Common myeloid progenitor, CD34-positive (primary cell): ENCODE data around the gene PPA2.
A peak's percentile ranks its signal among the peaks of the same experiment; 100 is the strongest.

Experiments
- CTCF ChIA-PET: fragments of 350-600 bp; sonication (Branson Sonifier 250); formaldehyde crosslinking; loops from one replicate; lab custom pipeline; 2021; ENCODE audit warnings: antibody characterized with exemption; lab: Charles Lee
- POLR2A ChIA-PET: fragments of 350-600 bp; sonication (Branson Sonifier 250); formaldehyde crosslinking; loops from one replicate; lab custom pipeline; 2021; ENCODE audit warnings: antibody characterized with exemption; lab: Charles Lee
- DNase-seq, 3 donors: peaks; one replicate each; pipeline versions ENCODE4 v3.0.0 to v3.0.0-alpha.2; 2013
- H3K27ac ChIP-seq, 2 experiments: 1 replicate in 1 of 2; 2 replicates in 1 of 2; pipeline ENCODE4 v1.7.0; 2013; ENCODE audit warnings: inconsistent platforms in 2 of 2, low read length in 2 of 2, mild to moderate bottlenecking in 2 of 2, low read depth in 1 of 2, moderate library complexity in 1 of 2; ENCODE audit not compliant: severe bottlenecking in 2 of 2, insufficient read depth in 1 of 2, poor library complexity in 1 of 2
- H3K27me3 ChIP-seq, 5 experiments: replicated peaks in 2 of 5; 1 replicate in 3 of 5; 2 replicates in 2 of 5; pipeline versions ENCODE4 v1.6.1 to v1.7.0; 2013; ENCODE audit warnings: low read length in 4 of 5, mild to moderate bottlenecking in 2 of 5, moderate library complexity in 2 of 5, inconsistent platforms in 1 of 5; ENCODE audit not compliant: insufficient read depth in 5 of 5, control insufficient read depth in 4 of 5
- H3K36me3 ChIP-seq, 4 experiments: 1 replicate in 2 of 4; 2 replicates in 2 of 4; pipeline versions ENCODE4 v1.6.1 to v1.7.0; 2013; ENCODE audit warnings: low read length in 3 of 4, control low read depth in 1 of 4, mild to moderate bottlenecking in 1 of 4; ENCODE audit not compliant: control insufficient read depth in 4 of 4, insufficient read depth in 4 of 4
- H3K4me1 ChIP-seq, 4 experiments: 1 replicate in 3 of 4; 2 replicates in 1 of 4; pipeline versions ENCODE4 v1.6.1 to v1.7.1; 2013; ENCODE audit warnings: low read length in 3 of 4, mild to moderate bottlenecking in 3 of 4, control low read depth in 1 of 4, inconsistent platforms in 1 of 4, moderate library complexity in 1 of 4; ENCODE audit not compliant: control insufficient read depth in 4 of 4, insufficient read depth in 4 of 4; ENCODE audit errors: control extremely low read depth in 1 of 4
- H3K4me3 ChIP-seq, 7 experiments: 1 replicate in 4 of 7; 2 replicates in 3 of 7; pipeline versions ENCODE4 v1.5.1 to v1.7.0; 2013; ENCODE audit warnings: mild to moderate bottlenecking in 7 of 7, low read length in 6 of 7, moderate library complexity in 6 of 7, inconsistent platforms in 2 of 7, low read depth in 2 of 7, control low read depth in 1 of 7; ENCODE audit not compliant: insufficient read depth in 4 of 7, control insufficient read depth in 1 of 7; ENCODE audit errors: extremely low read depth in 1 of 7
- H3K9me3 ChIP-seq, 5 experiments: 1 replicate in 4 of 5; 2 replicates in 1 of 5; pipeline versions ENCODE4 v1.6.1 to v1.7.1; 2013; ENCODE audit warnings: low read length in 4 of 5, mild to moderate bottlenecking in 2 of 5, inconsistent platforms in 1 of 5, low read depth in 1 of 5, moderate library complexity in 1 of 5; ENCODE audit not compliant: control insufficient read depth in 4 of 5, insufficient read depth in 2 of 5; ENCODE audit errors: control extremely low read depth in 1 of 5
- WGBS: methylation state at CpG from one replicate; pipeline ENCODE4 v1.1.5; 2013; ENCODE audit not compliant: insufficient coverage; 5-methylcytosine and 5-hydroxymethylcytosine counted together

The PPA2 gene

DNA sequence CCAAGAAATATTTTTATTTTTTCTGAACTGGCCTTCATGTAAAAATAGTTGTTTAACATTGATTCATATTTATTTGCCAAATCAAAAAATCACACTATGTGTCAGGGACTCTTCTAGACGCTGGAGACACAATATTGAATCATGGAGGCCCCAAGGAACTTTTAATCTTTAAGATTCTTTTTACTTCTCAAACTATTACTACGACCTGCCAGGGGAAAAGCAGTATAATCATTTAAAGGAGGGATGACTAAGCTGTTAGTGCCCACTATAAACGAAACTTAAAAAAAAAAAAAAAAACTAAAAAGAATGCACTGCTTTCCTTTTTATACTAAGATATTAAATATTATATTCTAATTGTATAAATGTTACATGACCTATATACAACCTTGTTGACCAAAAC lies 84.7 kb downstream of the PPA2 start:
- ChIA-PET POLR2A (no interaction called here), CTCF (no interaction called here)
- H3K4me3 ChIP-seq = no peak overlapping the region
- peaks cover 2 to 30% (median 12%) of the 10 kb centered on the region in 4 experiments for H3K36me3 ChIP-seq
- H3K27me3 ChIP-seq = no peaks in the 10 kb centered on the region
- H3K4me1 ChIP-seq = peaks cover 0 to 3% (median 0%) of the 10 kb centered on the region in 4 experiments
- H3K9me3 ChIP-seq = no peaks in the 10 kb centered on the region
- H3K27ac ChIP-seq = no peak overlapping the region
- WGBS = no CpG with 5 or more reads among the region's 3 CpGs
- peak in 2 of 3 donors; percentile 10 to 26 for DNase-seq

DNA sequence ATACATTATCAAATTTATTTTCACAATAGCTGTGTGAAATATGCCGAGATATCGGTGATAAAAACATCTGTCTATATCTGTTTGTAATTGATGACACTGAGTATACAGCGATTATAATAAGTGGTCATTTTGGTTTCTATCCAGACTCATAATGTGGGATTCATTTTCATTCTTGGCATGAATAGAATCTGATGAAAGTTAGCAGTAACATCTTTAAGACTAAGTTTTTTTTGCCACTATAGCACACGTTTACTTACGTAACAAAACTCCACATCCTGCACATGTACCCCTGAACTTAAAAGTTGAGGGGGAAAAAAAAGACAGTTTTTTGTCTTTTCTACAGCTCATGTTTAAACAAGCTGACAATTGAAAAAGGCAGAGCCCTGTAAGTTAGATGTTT lies 86.4 kb downstream of the PPA2 start:
- no peak for DNase-seq
- ChIA-PET POLR2A (no interaction called here), CTCF (interaction anchor here (1.5 kb wide), 1 partner anchor 8 kb away, joined by 3 read pairs; no protein-coding TSS in a partner anchor)
- Histone ChIP-seq H3K9me3 (no peaks in the 10 kb centered on the region), H3K4me1 (peaks cover 0 to 3% (median 0%) of the 10 kb centered on the region in 4 experiments), H3K4me3 (no peak overlapping the region), H3K27ac (no peak overlapping the region), H3K36me3 (peaks cover 5 to 27% (median 13%) of the 10 kb centered on the region in 4 experiments), H3K27me3 (no peaks in the 10 kb centered on the region)
- 93% methylated on average over 3 of the region's 5 CpGs for WGBS

DNA sequence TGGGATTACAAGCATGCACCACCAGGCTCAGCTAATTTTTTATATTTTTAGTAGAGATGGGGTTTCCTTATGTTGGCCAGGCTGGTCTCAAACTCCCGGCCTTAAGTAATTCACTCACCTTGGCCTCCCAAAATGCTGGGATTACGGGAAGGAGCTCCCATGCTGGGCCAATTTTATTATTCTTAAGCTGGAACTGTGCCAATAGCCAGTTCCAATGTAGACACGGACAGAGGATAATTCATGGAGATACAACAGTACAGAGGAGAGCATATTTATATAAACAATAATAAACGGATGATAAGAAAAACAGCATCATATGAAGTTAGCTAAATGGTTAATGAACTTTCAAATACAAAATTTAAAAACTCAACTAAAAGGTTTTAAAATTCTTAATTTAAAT lies 87.8 kb downstream of the PPA2 start:
- ChIA-PET CTCF (interaction anchor here (1.4 kb wide), 1 partner anchor 15 kb away, joined by 4 read pairs; no protein-coding TSS in a partner anchor), POLR2A (interaction anchor here (0.7 kb wide), 1 partner anchor 11 kb away, joined by 3 read pairs; no protein-coding TSS in a partner anchor)
- no peak for DNase-seq
- Histone ChIP-seq H3K27me3 (no peaks in the 10 kb centered on the region), H3K4me1 (peaks cover 0 to 3% (median 0%) of the 10 kb centered on the region in 4 experiments), H3K36me3 (peaks cover 5 to 23% (median 11%) of the 10 kb centered on the region in 4 experiments), H3K9me3 (no peaks in the 10 kb centered on the region), H3K4me3 (no peak overlapping the region), H3K27ac (no peak overlapping the region)
- WGBS = 100% methylated on average over 2 of the region's 4 CpGs

DNA sequence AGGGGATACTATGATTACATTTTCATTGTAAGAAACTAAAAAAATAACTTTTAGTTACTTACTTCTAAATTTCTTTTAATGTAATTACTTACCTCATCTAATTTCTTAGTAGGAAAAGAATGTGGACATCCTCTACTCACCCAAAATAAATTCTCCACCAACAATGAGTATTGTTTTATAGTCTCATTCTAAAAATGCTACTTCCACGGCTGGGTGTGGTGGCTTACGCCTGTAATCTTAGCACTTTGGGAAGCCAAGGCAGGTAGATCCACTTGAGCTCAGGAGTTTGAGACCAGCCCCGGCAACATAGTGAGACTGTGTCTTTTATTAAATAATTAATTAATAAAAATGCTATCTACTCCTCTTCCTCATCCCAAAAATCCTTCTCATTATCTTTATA lies 99.8 kb downstream of the PPA2 start:
- Histone ChIP-seq H3K4me3 (no peak overlapping the region), H3K27ac (no peak overlapping the region), H3K27me3 (no peaks in the 10 kb centered on the region), H3K9me3 (no peaks in the 10 kb centered on the region), H3K36me3 (peaks cover 5 to 18% (median 15%) of the 10 kb centered on the region in 4 experiments), H3K4me1 (no peaks in the 10 kb centered on the region)
- ChIA-PET CTCF (no interaction called here), POLR2A (no interaction called here)
- WGBS = no CpG with 5 or more reads among the region's 3 CpGs
- DNase-seq = no peak

DNA sequence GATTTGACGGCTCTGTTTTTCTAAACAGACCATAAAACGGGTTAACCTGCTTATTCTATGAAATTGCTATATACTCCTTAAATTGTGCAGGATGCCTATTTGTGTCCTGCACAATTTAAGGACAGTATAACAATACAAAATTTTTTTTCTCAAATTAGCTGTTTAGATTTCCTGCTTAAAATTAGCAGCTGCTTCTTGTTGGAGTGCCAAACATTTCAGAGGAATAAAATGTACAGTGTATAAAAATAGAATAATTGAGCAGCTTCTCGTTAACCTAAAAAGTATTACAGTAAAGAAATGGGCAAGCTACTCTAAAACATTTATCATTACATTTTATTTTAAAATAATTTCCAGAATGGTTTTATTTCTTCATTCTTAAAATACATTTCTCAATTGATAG lies 100.5 kb downstream of the PPA2 start:
- Histone ChIP-seq H3K4me3 (no peak overlapping the region), H3K4me1 (no peaks in the 10 kb centered on the region), H3K27me3 (no peaks in the 10 kb centered on the region), H3K36me3 (peaks cover 11 to 22% (median 19%) of the 10 kb centered on the region in 4 experiments), H3K9me3 (no peaks in the 10 kb centered on the region), H3K27ac (no peak overlapping the region)
- POLR2A ChIA-PET = no interaction called here
- CTCF ChIA-PET = no interaction called here
- DNase-seq = no peak
- WGBS = 100% methylated on average over 2 of the region's 3 CpGs

DNA sequence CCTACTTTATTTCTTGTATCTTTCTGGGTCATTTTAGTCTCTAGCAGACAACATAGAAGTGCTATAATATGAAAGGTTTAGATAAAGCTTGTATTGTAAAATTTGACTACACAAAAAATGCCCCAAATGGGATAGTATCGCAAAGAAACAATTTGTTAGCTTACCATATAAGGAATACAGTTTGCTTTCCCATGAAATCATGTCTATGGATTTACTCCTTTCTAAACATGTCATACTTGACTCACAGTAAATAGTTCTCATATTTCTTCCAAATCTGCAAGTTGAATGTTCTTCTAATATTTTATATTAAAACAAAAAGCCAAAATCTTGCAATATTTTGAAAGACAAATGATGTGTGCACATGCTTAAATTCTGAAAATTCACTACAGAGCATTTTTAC lies 103.9 kb downstream of the PPA2 start:
- POLR2A ChIA-PET = no interaction called here

DNA sequence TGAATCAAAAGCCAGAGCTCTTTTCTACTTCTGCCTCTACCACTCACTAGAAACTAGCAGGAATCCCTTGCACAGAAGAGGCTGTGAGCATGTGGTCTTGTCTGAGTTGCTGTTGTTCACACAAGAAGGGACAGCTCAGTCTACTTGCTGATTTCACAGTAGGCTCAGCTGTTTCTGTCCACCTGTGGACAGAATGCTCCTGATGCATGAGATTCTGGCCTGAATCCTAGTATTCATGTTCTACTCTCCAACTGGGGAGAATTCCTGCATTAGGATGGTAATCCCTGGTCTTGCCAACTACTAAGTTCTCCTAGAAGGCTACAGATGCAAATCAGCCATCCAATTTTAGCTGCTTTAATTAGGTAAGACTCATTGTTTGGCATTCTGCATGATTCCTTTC lies 112.8 kb downstream of the PPA2 start:
- Histone ChIP-seq H3K4me3 (no peak overlapping the region), H3K27ac (no peak overlapping the region), H3K27me3 (no peaks in the 10 kb centered on the region), H3K9me3 (peaks cover 0 to 10% (median 2%) of the 10 kb centered on the region in 5 experiments), H3K4me1 (no peaks in the 10 kb centered on the region), H3K36me3 (peaks cover 2 to 14% (median 3%) of the 10 kb centered on the region in 4 experiments)
- DNase-seq = no peak
- CTCF ChIA-PET = no interaction called here
- POLR2A ChIA-PET = no interaction called here

More for the DNA sequence above, 103.9 kb downstream of the PPA2 start:
- Histone ChIP-seq H3K4me1 (no peaks in the 10 kb centered on the region), H3K27ac (no peak overlapping the region), H3K9me3 (peaks cover 2 to 13% (median 9%) of the 10 kb centered on the region in 5 experiments), H3K27me3 (no peaks in the 10 kb centered on the region), H3K4me3 (no peak overlapping the region), H3K36me3 (peaks cover 19 to 40% (median 26%) of the 10 kb centered on the region in 4 experiments)
- DNase-seq = no peak
- CTCF ChIA-PET = interaction anchor here (1.0 kb wide), 1 partner anchor 11 kb away, joined by 3 read pairs; no protein-coding TSS in a partner anchor
- WGBS = no CpG with 5 or more reads among the region's 1 CpG
